ENCODE data around the gene NFATC1.

- no peak for TF ChIP-seq CTCF (IDR thresholded peaks at IDR 0.05)
- TF ChIP-seq POLR2A (IDR thresholded peaks at IDR 0.05) = no peak
Measured at GRCh38 chr18:79386547-79386946, 9.2 kb upstream of the NFATC1 start.
